ENCODE data around the gene PRKN. TPM values are rescaled to one million over a fixed set of nuclear protein-coding genes. Genes with fewer than 3 reads are reported as not detected.

Gene PRKN
- total RNA-seq, 1 experiment from 2014 or later = 2.0 TPM

DNA sequence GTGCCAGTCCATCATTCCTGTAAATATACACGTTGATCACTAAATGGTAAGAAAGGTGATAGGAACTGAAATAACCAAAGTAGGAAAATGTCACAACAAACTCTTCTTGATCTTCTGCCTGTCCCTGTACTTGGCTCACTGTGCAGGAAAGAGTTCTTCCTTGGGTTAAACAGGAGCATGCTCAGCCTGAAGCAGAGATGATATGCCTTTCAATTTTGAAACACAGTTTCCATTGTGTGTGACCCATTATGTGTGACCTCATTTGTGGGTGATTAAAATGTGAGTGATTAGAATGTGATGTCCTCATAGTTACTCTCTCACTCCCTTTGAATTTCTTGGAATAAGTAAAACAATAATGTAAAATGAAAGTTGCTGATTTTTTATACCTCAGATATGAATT, 1026.5 kb downstream of the PRKN start:
- no peaks in the 10 kb centered on the region for H3K9me3 ChIP-seq (ENCODE audit: control insufficient read depth, low read depth, low read length)
- H4K20me1 ChIP-seq (ENCODE audit: control insufficient read depth, insufficient read depth, insufficient read length) = no peaks in the 10 kb centered on the region
- no peaks in the 10 kb centered on the region for H3K27me3 ChIP-seq (ENCODE audit: insufficient read depth, low read length)
- no CpG with 5 or more reads among the region's 1 CpG for WGBS (ENCODE audit: extremely low coverage, insufficient read length, low lambda C conversion rate)
- H2BK15ac ChIP-seq (ENCODE audit: low read depth, low read length) = no peak overlapping the region
- no peak overlapping the region for H3K18ac ChIP-seq (ENCODE audit: insufficient read length, low read depth, low read length)
- H3K4ac ChIP-seq (ENCODE audit: low read depth, low read length) = no peak overlapping the region
- no peaks in the 10 kb centered on the region for H3K79me1 ChIP-seq (ENCODE audit: insufficient read depth, low read depth, low read length, poor library complexity, severe bottlenecking)
- H3K23ac ChIP-seq (ENCODE audit: insufficient read length, low read depth, low read length) = no peak overlapping the region
- no peak overlapping the region for H2AFZ ChIP-seq (ENCODE audit: low read length)
- H3K9ac ChIP-seq (ENCODE audit: extremely low read depth, insufficient read length, low read length) = no peak overlapping the region
- H2BK12ac ChIP-seq (ENCODE audit: insufficient read length, low read depth, low read length) = no peak overlapping the region
- peaks cover 0 to 3% of the 10 kb centered on the region in 2 experiments; a peak in 1 of 5 replicates for H3K9me3 Mint-ChIP-seq
- H2AK5ac ChIP-seq (ENCODE audit: insufficient read length, low read length) = no peak overlapping the region
- H4K5ac ChIP-seq (ENCODE audit: insufficient read length, low read depth, low read length) = no peak overlapping the region
- H3K79me2 ChIP-seq (ENCODE audit: insufficient read depth, low read length) = no peaks in the 10 kb centered on the region
- H3K56ac ChIP-seq (ENCODE audit: insufficient read length, low read depth, low read length) = no peak overlapping the region
- no peak for DNase-seq
- no peak overlapping the region for H3K27ac Mint-ChIP-seq
- H3T11ph ChIP-seq (ENCODE audit: low read length) = no peak overlapping the region
- H4K8ac ChIP-seq (replicated peaks; ENCODE audit: insufficient read length, low read depth, low read length) = no peak overlapping the region
- no peak overlapping the region for H3K14ac ChIP-seq (ENCODE audit: insufficient read depth, low read length)
- H3K36me3 Mint-ChIP-seq (ENCODE audit: insufficient read depth in 1 of 3, low read depth in 3 of 3) = no peaks in the 10 kb centered on the region
- H2BK5ac ChIP-seq (ENCODE audit: insufficient read length, low read length) = no peak overlapping the region
- H3K4me2 ChIP-seq (ENCODE audit: insufficient read depth, insufficient read length, low read length) = no peak overlapping the region
- no peak overlapping the region for H4K91ac ChIP-seq (ENCODE audit: insufficient read length, low read depth, low read length)
- no peak overlapping the region for H2BK120ac ChIP-seq (ENCODE audit: low read depth, low read length, poor library complexity, severe bottlenecking)
- no peak overlapping the region for H2BK20ac ChIP-seq (ENCODE audit: low read depth, low read length, poor library complexity, severe bottlenecking)
- H3K4me1 ChIP-seq (ENCODE audit: insufficient read depth, low read length) = no peaks in the 10 kb centered on the region
- no peak overlapping the region for H3K4me3 Mint-ChIP-seq
- TF ChIP-seq, protein P1, sequence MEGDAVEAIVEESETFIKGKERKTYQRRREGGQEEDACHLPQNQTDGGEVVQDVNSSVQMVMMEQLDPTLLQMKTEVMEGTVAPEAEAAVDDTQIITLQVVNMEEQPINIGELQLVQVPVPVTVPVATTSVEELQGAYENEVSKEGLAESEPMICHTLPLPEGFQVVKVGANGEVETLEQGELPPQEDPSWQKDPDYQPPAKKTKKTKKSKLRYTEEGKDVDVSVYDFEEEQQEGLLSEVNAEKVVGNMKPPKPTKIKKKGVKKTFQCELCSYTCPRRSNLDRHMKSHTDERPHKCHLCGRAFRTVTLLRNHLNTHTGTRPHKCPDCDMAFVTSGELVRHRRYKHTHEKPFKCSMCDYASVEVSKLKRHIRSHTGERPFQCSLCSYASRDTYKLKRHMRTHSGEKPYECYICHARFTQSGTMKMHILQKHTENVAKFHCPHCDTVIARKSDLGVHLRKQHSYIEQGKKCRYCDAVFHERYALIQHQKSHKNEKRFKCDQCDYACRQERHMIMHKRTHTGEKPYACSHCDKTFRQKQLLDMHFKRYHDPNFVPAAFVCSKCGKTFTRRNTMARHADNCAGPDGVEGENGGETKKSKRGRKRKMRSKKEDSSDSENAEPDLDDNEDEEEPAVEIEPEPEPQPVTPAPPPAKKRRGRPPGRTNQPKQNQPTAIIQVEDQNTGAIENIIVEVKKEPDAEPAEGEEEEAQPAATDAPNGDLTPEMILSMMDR (conservative IDR thresholded peaks at IDR 0.05) = no peak
- no peak overlapping the region for H3K27ac ChIP-seq (ENCODE audit: insufficient read length, low read depth, low read length)
- no peaks in the 10 kb centered on the region for H3K23me2 ChIP-seq (ENCODE audit: insufficient read length, low read depth, low read length, poor library complexity, severe bottlenecking)
- H3K27me3 Mint-ChIP-seq (ENCODE audit: low read depth) = peaks cover 1% of the 10 kb centered on the region
- H3K4me1 Mint-ChIP-seq = peaks cover 9% of the 10 kb centered on the region in 2 experiments
